PC-3 (cell line): ENCODE results near the gene YLPM1.

Experiments used
- EZH2 ChIP-seq: fragments of 300-600 bp; sonication (generic); IDR thresholded peaks from one replicate; pipeline ENCODE4 v1.6.1; 2017; ENCODE audit warnings: antibody characterized with exemption, mild to moderate bottlenecking, low read length; ENCODE audit not compliant: unreplicated experiment
- EZH2phosphoT487 ChIP-seq: fragments of 300-600 bp; sonication (generic); IDR thresholded peaks from 2 replicates; pipeline ENCODE4 v1.6.1; 2018; ENCODE audit warnings: mild to moderate bottlenecking, antibody characterized with exemption, low read length, borderline replicate concordance
- TF ChIP-seq, protein P1 (sequence below): fragments of 300-600 bp; sonication (generic); conservative IDR thresholded peaks from 2 replicates; pipeline ENCODE4 v1.5.1; 2017; ENCODE audit warnings: antibody characterized with exemption, low read depth, mild to moderate bottlenecking, low read length

DNA sequence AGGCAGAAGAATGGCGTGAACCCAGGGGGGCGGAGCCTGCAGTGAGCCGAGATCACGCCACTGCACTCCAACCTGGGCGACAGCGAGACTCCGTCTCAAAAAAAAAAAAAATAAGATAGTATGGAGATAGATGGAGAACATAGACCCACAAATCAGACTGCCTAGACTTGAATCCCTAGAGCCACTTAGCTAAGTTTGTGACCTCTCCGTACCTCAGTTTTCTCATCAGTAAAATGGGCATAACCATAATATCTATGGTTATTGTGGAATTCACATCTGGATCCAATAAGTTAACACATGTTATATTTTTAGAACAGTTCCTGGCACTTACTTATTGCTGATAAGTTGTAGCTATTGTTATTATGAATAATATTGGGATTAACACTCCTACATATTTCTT is 105.6 kb downstream of the YLPM1 start:
- TF ChIP-seq, protein P1, sequence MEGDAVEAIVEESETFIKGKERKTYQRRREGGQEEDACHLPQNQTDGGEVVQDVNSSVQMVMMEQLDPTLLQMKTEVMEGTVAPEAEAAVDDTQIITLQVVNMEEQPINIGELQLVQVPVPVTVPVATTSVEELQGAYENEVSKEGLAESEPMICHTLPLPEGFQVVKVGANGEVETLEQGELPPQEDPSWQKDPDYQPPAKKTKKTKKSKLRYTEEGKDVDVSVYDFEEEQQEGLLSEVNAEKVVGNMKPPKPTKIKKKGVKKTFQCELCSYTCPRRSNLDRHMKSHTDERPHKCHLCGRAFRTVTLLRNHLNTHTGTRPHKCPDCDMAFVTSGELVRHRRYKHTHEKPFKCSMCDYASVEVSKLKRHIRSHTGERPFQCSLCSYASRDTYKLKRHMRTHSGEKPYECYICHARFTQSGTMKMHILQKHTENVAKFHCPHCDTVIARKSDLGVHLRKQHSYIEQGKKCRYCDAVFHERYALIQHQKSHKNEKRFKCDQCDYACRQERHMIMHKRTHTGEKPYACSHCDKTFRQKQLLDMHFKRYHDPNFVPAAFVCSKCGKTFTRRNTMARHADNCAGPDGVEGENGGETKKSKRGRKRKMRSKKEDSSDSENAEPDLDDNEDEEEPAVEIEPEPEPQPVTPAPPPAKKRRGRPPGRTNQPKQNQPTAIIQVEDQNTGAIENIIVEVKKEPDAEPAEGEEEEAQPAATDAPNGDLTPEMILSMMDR = no peak
- TF ChIP-seq EZH2 (no peak), EZH2phosphoT487 (no peak)
